HG03280 (cell line): ENCODE data around the gene FLYWCH1.
"Not testable (repeated sequence)": the region's sequence is repeated elsewhere in the genome, so short reads cannot be mapped to it uniquely, and the experiment has no call there.

Experiments used
- ATAC-seq: cut with Tn5 transposase; IDR thresholded peaks from one replicate; pipeline ENCODE4 v1.9.1; 2021; ENCODE audit warnings: mild to moderate bottlenecking, moderate library complexity; ENCODE audit not compliant: unreplicated experiment

The FLYWCH1 gene

GRCh38 chr16:2925951-2926649 lies 14.4 kb downstream of the FLYWCH1 start:
- ATAC-seq = no peak

GRCh38 chr16:2926650-2926999 lies 14.9 kb downstream of the FLYWCH1 start:
- no peak for ATAC-seq

DNA sequence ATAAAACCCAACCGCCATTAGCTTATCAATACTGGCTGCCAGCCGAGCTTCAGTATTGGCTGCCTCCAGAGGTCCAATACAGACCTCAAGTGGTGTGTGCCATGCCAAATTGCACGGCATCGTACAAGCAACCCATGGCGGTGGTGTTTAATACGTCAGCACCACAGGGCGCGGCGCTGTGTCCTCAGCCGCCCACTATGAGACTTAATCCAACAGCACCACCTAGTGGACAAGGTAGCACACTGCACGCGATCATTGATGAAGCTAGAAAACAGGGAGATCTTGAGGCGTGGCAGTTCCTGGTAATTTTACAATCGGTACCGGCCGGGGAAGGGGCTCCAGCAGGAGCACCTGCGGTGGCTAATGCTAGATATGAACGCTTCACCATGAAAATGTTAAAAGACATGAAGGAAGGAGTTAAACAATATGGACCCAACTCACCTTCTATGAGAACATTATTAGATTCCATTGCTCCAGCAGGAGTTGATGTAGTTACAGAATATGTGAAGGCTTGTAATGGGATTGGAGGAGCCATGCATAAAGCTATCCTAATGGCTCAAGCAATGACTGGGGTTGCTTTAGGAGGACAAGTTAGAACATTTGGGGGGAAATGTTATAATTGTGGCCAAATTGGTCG lies 15.4 kb downstream of the FLYWCH1 start:
- ATAC-seq = peak; percentile 84

- ATAC-seq = not testable (repeated sequence)
These were observed 16.4 kb downstream of the FLYWCH1 start for GRCh38 chr16:2928151-2928550.

- ATAC-seq = no peak
These were observed 17.1 kb downstream of the FLYWCH1 start for GRCh38 chr16:2928796-2929195.

DNA sequence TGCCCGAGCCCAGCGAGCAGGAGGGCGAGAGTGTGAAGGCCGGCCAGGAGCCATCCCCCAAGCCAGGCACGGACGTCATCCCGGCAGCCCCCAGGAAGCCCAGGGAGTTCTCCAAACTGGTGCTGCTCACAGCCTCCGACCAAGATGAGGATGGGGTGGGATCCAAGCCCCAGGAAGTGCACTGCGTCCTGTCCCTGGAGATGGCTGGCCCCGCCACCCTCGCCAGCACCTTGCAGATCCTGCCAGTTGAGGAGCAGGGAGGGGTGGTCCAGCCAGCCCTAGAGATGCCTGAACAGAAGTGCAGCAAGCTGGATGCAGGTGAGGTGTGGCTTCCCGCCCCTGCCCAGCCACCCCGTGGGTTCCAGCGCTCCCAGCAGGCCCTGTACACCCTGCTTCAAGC lies 18.0 kb downstream of the FLYWCH1 start:
- ATAC-seq = no peak

GRCh38 chr16:2930236-2930635 lies 18.5 kb downstream of the FLYWCH1 start:
- no peak for ATAC-seq

- ATAC-seq = not testable (repeated sequence)
These were observed 19.6 kb downstream of the FLYWCH1 start for GRCh38 chr16:2931231-2931914.

DNA sequence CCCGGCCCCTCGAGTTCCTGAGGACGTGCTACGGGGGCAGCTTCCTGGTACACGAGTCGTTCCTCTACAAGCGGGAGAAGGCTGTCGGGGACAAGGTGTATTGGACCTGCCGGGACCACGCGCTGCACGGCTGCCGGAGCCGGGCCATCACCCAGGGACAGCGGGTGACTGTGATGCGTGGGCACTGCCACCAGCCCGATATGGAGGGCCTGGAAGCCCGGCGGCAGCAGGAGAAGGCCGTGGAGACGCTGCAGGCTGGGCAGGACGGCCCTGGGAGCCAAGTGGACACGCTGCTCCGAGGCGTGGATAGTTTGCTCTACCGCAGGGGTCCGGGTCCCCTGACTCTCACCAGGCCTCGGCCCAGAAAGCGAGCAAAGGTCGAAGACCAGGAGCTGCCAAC lies 21.4 kb downstream of the FLYWCH1 start:
- no peak for ATAC-seq

GRCh38 chr16:2933701-2934100 lies 22.0 kb downstream of the FLYWCH1 start:
- no peak for ATAC-seq

GRCh38 chr16:2934450-2934849 lies 22.7 kb downstream of the FLYWCH1 start:
- no peak for ATAC-seq

DNA sequence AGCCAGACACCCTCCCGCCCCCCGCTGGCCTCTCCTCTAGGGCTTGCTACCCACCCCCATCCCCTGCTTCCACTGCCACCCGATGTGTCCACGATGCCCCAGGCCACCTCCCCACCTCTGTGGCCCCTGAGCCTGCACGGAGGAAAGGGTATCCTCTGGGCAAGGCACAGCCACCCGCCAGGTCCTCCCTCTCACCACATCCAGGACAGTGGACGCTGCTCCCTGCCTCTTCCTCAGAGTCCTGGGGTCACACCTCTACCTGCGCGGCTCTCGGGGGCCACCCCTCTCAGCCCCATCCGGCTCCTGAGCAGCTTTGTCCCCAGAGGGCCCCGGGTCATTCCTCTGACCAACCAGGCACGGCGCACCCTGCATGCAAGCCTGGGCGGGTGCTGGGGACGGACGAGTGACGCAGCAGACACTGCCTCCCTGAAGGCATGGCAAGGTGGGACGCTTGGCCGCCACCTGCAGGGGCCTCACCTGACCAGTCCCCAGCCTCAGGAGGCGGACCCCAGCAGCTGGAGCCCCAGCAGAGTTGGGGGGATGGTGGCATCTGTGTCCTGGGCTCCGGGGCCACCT lies 24.8 kb downstream of the FLYWCH1 start:
- ATAC-seq = no peak

- ATAC-seq = no peak
These were observed 25.4 kb downstream of the FLYWCH1 start for GRCh38 chr16:2937170-2937569.

- ATAC-seq = no peak
These were observed 26.5 kb downstream of the FLYWCH1 start for GRCh38 chr16:2938206-2938605.

- no peak for ATAC-seq
These were observed 28.2 kb downstream of the FLYWCH1 start for GRCh38 chr16:2939968-2940367.

GRCh38 chr16:2942045-2942444 lies 30.3 kb downstream of the FLYWCH1 start:
- ATAC-seq = no peak

- ATAC-seq = not testable (repeated sequence)
These were observed 32.0 kb downstream of the FLYWCH1 start for GRCh38 chr16:2943716-2944115.

- ATAC-seq = no peak
These were observed 34.9 kb downstream of the FLYWCH1 start for GRCh38 chr16:2946649-2947048.

GRCh38 chr16:2948807-2949704 lies 37.3 kb downstream of the FLYWCH1 start:
- no peak for ATAC-seq

DNA sequence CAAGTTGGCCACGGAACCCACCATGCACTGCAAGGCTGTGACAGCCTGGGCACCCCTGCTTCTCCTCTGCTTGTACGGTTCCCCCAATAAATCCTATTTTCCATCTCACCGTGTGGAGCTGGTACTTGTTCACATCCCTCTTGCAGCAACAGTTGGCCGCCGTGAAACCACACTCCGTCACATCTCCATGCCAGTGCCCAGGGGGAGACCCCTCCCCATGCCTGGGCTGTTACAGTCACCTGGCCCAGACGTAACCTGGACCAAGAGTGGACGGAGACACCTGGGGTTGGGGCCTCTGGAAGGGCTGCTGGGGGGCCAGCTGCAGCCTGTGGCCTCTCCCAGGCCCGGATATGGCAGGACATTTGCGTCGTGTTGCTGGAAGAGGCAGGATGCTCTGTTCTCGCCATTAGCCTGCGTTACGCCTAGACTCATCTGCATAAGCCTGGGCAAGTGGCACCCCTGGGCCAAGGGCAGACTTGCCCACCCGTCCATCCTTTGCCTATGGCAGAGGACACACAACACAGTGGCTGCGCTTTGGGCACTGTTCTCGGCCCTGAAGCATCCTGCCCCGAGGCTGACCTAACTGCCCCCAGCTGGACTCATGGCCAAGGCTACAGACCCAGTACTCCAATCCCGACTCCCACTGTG lies 38.1 kb downstream of the FLYWCH1 start:
- ATAC-seq = no peak
